ENCODE data around the gene FADS2.

DNA sequence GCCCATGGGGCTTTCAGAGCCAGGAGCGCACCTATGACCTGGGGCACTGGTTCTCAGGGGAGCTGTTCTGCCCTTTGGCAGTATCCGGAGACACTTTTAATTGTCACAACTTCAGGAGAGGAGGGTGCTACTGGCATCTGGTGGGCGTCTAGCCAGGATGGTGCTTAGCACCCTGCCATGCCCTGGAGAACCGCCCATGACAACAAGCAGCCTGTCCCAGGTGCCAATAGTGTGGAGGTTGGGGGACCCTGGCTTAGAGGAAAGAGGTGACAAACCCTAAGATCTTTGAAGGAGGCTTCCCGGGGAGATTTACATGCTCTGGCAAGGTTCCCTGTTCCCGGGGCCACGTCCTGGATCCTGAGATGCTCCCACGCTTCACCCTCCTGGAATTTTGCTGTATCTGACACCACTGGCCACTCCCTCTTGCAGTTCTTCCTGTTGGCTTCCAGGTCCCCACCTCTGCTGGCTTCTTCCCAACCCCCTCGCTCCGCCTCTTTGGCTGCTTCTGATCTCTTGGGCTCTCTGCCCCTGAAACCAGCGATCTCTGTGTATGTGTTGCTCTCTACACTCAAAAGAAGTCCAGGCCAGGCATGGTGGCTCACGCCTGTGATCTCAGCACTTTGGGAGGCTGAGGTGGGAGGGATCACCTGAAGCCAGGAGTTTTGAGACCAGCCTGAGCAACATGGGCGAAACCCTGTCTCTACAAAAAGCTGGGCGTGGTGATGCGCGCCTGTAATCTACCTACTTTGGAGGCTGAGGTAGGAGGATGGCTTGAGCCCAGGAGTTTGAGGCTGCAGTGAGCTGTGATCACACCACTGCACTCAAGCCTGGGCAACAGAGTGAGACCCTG, 32.2 kb downstream of the FADS2 start:
- TF ChIP-seq TAF1 (IDR thresholded peaks at IDR 0.05; ENCODE audit: low read depth) = no peak
- TF ChIP-seq, protein P1, sequence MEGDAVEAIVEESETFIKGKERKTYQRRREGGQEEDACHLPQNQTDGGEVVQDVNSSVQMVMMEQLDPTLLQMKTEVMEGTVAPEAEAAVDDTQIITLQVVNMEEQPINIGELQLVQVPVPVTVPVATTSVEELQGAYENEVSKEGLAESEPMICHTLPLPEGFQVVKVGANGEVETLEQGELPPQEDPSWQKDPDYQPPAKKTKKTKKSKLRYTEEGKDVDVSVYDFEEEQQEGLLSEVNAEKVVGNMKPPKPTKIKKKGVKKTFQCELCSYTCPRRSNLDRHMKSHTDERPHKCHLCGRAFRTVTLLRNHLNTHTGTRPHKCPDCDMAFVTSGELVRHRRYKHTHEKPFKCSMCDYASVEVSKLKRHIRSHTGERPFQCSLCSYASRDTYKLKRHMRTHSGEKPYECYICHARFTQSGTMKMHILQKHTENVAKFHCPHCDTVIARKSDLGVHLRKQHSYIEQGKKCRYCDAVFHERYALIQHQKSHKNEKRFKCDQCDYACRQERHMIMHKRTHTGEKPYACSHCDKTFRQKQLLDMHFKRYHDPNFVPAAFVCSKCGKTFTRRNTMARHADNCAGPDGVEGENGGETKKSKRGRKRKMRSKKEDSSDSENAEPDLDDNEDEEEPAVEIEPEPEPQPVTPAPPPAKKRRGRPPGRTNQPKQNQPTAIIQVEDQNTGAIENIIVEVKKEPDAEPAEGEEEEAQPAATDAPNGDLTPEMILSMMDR (IDR thresholded peaks at IDR 0.05; ENCODE audit: poor library complexity, severe bottlenecking) = no peak
- TF ChIP-seq EP300 (conservative IDR thresholded peaks at IDR 0.05; ENCODE audit: poor library complexity, severe bottlenecking) = no peak
- TF ChIP-seq, protein P2, sequence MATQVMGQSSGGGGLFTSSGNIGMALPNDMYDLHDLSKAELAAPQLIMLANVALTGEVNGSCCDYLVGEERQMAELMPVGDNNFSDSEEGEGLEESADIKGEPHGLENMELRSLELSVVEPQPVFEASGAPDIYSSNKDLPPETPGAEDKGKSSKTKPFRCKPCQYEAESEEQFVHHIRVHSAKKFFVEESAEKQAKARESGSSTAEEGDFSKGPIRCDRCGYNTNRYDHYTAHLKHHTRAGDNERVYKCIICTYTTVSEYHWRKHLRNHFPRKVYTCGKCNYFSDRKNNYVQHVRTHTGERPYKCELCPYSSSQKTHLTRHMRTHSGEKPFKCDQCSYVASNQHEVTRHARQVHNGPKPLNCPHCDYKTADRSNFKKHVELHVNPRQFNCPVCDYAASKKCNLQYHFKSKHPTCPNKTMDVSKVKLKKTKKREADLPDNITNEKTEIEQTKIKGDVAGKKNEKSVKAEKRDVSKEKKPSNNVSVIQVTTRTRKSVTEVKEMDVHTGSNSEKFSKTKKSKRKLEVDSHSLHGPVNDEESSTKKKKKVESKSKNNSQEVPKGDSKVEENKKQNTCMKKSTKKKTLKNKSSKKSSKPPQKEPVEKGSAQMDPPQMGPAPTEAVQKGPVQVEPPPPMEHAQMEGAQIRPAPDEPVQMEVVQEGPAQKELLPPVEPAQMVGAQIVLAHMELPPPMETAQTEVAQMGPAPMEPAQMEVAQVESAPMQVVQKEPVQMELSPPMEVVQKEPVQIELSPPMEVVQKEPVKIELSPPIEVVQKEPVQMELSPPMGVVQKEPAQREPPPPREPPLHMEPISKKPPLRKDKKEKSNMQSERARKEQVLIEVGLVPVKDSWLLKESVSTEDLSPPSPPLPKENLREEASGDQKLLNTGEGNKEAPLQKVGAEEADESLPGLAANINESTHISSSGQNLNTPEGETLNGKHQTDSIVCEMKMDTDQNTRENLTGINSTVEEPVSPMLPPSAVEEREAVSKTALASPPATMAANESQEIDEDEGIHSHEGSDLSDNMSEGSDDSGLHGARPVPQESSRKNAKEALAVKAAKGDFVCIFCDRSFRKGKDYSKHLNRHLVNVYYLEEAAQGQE (IDR thresholded peaks at IDR 0.05; ENCODE audit: borderline replicate concordance) = no peak
- no peak for TF ChIP-seq RAD21 (conservative IDR thresholded peaks at IDR 0.05)
- no peak for TF ChIP-seq EZH2 (IDR thresholded peaks at IDR 0.05; ENCODE audit: borderline replicate concordance, insufficient read depth, low read length, poor library complexity, severe bottlenecking)
